HEK293 (cell line): Measurements from ENCODE around the gene SLC10A7.

Source experiments
- SCRT2 ChIP-seq: fragments of 450-650 bp; formaldehyde crosslinking; IDR thresholded peaks from 2 replicates; pipeline ENCODE4 v1.5.1; 2016; ENCODE audit warnings: missing biosample characterization, missing genetic modification characterization
- TCF7L2 ChIP-seq: IDR thresholded peaks from 2 replicates; pipeline ENCODE4 v1.6.1; 2011; ENCODE audit warnings: low read depth, mild to moderate bottlenecking, inconsistent platforms, low read length, moderate library complexity, borderline replicate concordance
- ZFP3 ChIP-seq: fragments of 450-650 bp; formaldehyde crosslinking; IDR thresholded peaks from 2 replicates; pipeline ENCODE4 v1.5.1; 2016; ENCODE audit warnings: low read depth, missing biosample characterization, missing genetic modification characterization
- ZNF175 ChIP-seq: fragments of 450-650 bp; formaldehyde crosslinking; IDR thresholded peaks from 2 replicates; pipeline ENCODE4 v1.5.1; 2016; ENCODE audit warnings: missing biosample characterization, missing genetic modification characterization
- ZNF274 ChIP-seq, 2 experiments: fragments of 200-500 bp in 1 of 2; fragments of 450-650 bp in 1 of 2; sonication (Bioruptor generic) in 1 of 2; formaldehyde crosslinking in 1 of 2; IDR thresholded peaks; 2 replicates each; pipeline versions ENCODE4 v1.5.1 to v1.6.1; 2014 to 2016; ENCODE audit warnings: borderline replicate concordance in 1 of 2, inconsistent platforms in 1 of 2, low read length in 1 of 2, missing biosample characterization in 1 of 2, missing genetic modification characterization in 1 of 2
- ZNF324 ChIP-seq: fragments of 450-650 bp; formaldehyde crosslinking; IDR thresholded peaks from 2 replicates; pipeline ENCODE4 v1.5.1; 2016; ENCODE audit warnings: missing biosample characterization, missing genetic modification characterization
- ZNF416 ChIP-seq: fragments of 450-650 bp; formaldehyde crosslinking; IDR thresholded peaks from 2 replicates; pipeline ENCODE4 v1.5.1; 2016; ENCODE audit warnings: missing biosample characterization, missing genetic modification characterization
- ZNF473 ChIP-seq: fragments of 450-650 bp; formaldehyde crosslinking; IDR thresholded peaks from 2 replicates; pipeline ENCODE4 v1.5.1; 2017; ENCODE audit warnings: missing biosample characterization, missing genetic modification characterization
- ZNF623 ChIP-seq: fragments of 450-650 bp; formaldehyde crosslinking; IDR thresholded peaks from 2 replicates; pipeline ENCODE4 v1.5.1; 2016; ENCODE audit warnings: missing biosample characterization, missing genetic modification characterization
- TF ChIP-seq, protein P1 (sequence below): fragments of 450-650 bp; formaldehyde crosslinking; IDR thresholded peaks from 2 replicates; pipeline ENCODE4 v1.5.1; 2016; ENCODE audit warnings: missing biosample characterization, missing genetic modification characterization, low read depth
- TF ChIP-seq, protein P2 (sequence below): fragments of 450-650 bp; formaldehyde crosslinking; IDR thresholded peaks from 2 replicates; pipeline ENCODE4 v1.5.1; 2016; ENCODE audit warnings: missing biosample characterization, missing genetic modification characterization
- TF ChIP-seq, protein P3 (sequence below): fragments of 450-650 bp; formaldehyde crosslinking; IDR thresholded peaks from 2 replicates; pipeline ENCODE4 v1.5.1; 2016; ENCODE audit warnings: missing biosample characterization, missing genetic modification characterization, borderline replicate concordance

DNA sequence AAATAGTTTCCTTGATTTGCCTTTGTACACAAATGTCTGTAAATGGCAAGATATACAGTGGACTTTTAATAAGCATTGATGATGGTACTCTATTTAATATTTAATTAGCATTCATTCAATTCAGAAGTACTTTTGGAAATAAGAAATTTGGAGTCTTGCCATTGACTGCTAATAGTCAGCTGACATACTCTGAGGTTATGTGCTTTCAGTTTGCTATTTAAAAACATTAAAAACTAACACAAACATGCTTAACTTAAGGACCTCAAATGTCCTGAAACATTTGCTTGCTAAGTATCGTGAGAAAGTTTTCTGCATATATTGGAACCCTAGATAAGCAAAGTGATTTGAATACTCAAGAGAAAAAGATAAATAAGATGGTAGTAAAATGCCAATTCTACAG lies 242.8 kb downstream of the SLC10A7 start:
- TF ChIP-seq, protein P1, sequence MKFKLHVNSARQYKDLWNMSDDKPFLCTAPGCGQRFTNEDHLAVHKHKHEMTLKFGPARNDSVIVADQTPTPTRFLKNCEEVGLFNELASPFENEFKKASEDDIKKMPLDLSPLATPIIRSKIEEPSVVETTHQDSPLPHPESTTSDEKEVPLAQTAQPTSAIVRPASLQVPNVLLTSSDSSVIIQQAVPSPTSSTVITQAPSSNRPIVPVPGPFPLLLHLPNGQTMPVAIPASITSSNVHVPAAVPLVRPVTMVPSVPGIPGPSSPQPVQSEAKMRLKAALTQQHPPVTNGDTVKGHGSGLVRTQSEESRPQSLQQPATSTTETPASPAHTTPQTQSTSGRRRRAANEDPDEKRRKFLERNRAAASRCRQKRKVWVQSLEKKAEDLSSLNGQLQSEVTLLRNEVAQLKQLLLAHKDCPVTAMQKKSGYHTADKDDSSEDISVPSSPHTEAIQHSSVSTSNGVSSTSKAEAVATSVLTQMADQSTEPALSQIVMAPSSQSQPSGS (tag by site-specific recombination) = no peak
- TF ChIP-seq SCRT2 (no peak), ZNF623 (tag by site-specific recombination) (no peak), ZNF175 (tag by site-specific recombination) (no peak), ZFP3 (tag by site-specific recombination) (no peak), ZNF416 (tag by site-specific recombination) (no peak), ZNF274 (IDR thresholded peaks at IDR 0.05; ENCODE audit: low read length) (no peak), ZNF274 (tag by site-specific recombination; IDR thresholded peaks at IDR 0.05; ENCODE audit: borderline replicate concordance) (no peak), ZNF324 (no peak), TCF7L2 (no peak), ZNF473 (no peak)
- TF ChIP-seq, protein P2, sequence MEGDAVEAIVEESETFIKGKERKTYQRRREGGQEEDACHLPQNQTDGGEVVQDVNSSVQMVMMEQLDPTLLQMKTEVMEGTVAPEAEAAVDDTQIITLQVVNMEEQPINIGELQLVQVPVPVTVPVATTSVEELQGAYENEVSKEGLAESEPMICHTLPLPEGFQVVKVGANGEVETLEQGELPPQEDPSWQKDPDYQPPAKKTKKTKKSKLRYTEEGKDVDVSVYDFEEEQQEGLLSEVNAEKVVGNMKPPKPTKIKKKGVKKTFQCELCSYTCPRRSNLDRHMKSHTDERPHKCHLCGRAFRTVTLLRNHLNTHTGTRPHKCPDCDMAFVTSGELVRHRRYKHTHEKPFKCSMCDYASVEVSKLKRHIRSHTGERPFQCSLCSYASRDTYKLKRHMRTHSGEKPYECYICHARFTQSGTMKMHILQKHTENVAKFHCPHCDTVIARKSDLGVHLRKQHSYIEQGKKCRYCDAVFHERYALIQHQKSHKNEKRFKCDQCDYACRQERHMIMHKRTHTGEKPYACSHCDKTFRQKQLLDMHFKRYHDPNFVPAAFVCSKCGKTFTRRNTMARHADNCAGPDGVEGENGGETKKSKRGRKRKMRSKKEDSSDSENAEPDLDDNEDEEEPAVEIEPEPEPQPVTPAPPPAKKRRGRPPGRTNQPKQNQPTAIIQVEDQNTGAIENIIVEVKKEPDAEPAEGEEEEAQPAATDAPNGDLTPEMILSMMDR (tag by site-specific recombination) = no peak
- TF ChIP-seq, protein P3, sequence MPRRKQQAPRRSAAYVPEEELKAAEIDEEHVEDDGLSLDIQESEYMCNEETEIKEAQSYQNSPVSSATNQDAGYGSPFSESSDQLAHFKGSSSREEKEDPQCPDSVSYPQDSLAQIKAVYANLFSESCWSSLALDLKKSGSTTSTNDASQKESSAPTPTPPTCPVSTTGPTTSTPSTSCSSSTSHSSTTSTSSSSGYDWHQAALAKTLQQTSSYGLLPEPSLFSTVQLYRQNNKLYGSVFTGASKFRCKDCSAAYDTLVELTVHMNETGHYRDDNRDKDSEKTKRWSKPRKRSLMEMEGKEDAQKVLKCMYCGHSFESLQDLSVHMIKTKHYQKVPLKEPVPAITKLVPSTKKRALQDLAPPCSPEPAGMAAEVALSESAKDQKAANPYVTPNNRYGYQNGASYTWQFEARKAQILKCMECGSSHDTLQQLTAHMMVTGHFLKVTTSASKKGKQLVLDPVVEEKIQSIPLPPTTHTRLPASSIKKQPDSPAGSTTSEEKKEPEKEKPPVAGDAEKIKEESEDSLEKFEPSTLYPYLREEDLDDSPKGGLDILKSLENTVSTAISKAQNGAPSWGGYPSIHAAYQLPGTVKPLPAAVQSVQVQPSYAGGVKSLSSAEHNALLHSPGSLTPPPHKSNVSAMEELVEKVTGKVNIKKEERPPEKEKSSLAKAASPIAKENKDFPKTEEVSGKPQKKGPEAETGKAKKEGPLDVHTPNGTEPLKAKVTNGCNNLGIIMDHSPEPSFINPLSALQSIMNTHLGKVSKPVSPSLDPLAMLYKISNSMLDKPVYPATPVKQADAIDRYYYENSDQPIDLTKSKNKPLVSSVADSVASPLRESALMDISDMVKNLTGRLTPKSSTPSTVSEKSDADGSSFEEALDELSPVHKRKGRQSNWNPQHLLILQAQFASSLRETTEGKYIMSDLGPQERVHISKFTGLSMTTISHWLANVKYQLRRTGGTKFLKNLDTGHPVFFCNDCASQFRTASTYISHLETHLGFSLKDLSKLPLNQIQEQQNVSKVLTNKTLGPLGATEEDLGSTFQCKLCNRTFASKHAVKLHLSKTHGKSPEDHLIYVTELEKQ (tag by site-specific recombination) = no peak
